Heart left ventricle (tissue), 16 donors: Measurements from ENCODE around the gene RABEP2. TPM values are rescaled to one million over a fixed set of nuclear protein-coding genes. Genes with fewer than 3 reads are reported as not detected.
A peak's percentile ranks its signal among the peaks of the same experiment; 100 is the strongest.

Experiments used
- ATAC-seq, 4 donors: fragments of 200-7000 bp; cut with Tn5 transposase; one replicate each; pipeline ENCODE4 v1.9.1; 2020 to 2022; ENCODE audit warnings: moderate library complexity in 4 of 4, mild to moderate bottlenecking in 3 of 4, moderate number of reproducible peaks in 1 of 4
- DNase-seq, 5 donors: peaks; one replicate each; pipeline ENCODE4 v3.0.0-alpha.2; 2020
- H3K27ac ChIP-seq, 12 donors: fragments of 200-600 bp; sonication (generic) in 4 of 12; one replicate each; pipeline versions ENCODE4 v1.5.0 to v1.8.0; 2016 to 2022; ENCODE audit warnings: mild to moderate bottlenecking in 2 of 12
- H3K27me3 ChIP-seq, 9 donors: fragments of 200-600 bp; sonication (generic) in 2 of 9; one replicate each; pipeline versions ENCODE4 v1.5.1 to v1.8.0; 2016 to 2022; ENCODE audit warnings: mild to moderate bottlenecking in 3 of 9
- H3K36me3 ChIP-seq, 9 donors: fragments of 200-600 bp; sonication (generic) in 2 of 9; one replicate each; pipeline versions ENCODE4 v1.5.0 to v1.8.0; 2018 to 2022; ENCODE audit warnings: mild to moderate bottlenecking in 2 of 9
- H3K4me1 ChIP-seq, 12 donors: fragments of 200-600 bp; sonication (generic) in 4 of 12; one replicate each; pipeline versions ENCODE4 v1.5.0 to v1.8.0; 2016 to 2022; ENCODE audit warnings: mild to moderate bottlenecking in 3 of 12
- H3K4me3 ChIP-seq, 12 donors: fragments of 200-600 bp; sonication (generic) in 4 of 12; one replicate each; pipeline versions ENCODE4 v1.5.0 to v1.8.0; 2017 to 2022; ENCODE audit warnings: mild to moderate bottlenecking in 9 of 12, moderate library complexity in 4 of 12
- H3K9me3 ChIP-seq, 12 donors: fragments of 200-600 bp; sonication (generic) in 4 of 12; one replicate each; pipeline versions ENCODE4 v1.5.0 to v1.8.0; 2016 to 2022; ENCODE audit warnings: mild to moderate bottlenecking in 1 of 12
- CTCF ChIP-seq, 12 donors: fragments of 200-600 bp; sonication (generic) in 4 of 12; IDR thresholded peaks; one replicate each; pipeline versions ENCODE4 v1.5.0 to v1.8.0; 2018 to 2022; ENCODE audit warnings: antibody characterized with exemption in 12 of 12, mild to moderate bottlenecking in 5 of 12
- POLR2A ChIP-seq, 2 donors: fragments of 450-650 bp; IDR thresholded peaks; one replicate each; pipeline ENCODE4 v1.6.1; 2017; ENCODE audit warnings: antibody characterized with exemption in 2 of 2, mild to moderate bottlenecking in 2 of 2, moderate library complexity in 2 of 2
- WGBS, 4 donors: extraction: QIAGEN DNeasy Blood & Tissue Kit in 2 of 4; methylation state at CpG; one replicate each; pipeline versions ENCODE4 v1.1.5 to v1.1.7; 2013 to 2018; 5-methylcytosine and 5-hydroxymethylcytosine counted together
- intact Hi-C, 10 donors: fragments of 100-400 bp; cut with DNase I; formaldehyde crosslinking; loops; one replicate each; pipeline versions ENCODE4 v1.11.1 to v1.14.2; 2022
- polyA plus RNA-seq, 2 donors: library from polyadenylated mRNA; stranded (reverse); fragments of 200-250 nt; gene quantifications; one replicate each; pipeline ENCODE4 v1.2.3, GENCODE V29; 2013
- total RNA-seq, 9 donors: library from RNA; depleted of rRNA in 2 of 9; stranded (reverse); fragments of >200 nt in 2 of 9; fragmentation: NEBNext Ultra II Directional in 3 of 9; extraction: Animal tissue kit (Norgen Biotek cat#: 25700) in 3 of 9; gene quantifications; one replicate each; pipeline versions ENCODE4 v1.1.0 to v1.2.4, GENCODE V29; 2016 to 2023
- donor health status: ischemic (EF 13 %, LVEDD 7.1; RV severe dilation, severe dysfunction).
- donor health status: healthy with polysubstance abuse.
- donor health status: DM: no; HTN: yes; CAD: no.
- donor health status: DM: no; HTN: no; CAD: no.
- donor health status: ischemic (EF 25% LVEDD 6.9; RV normal size, moderate dysfunction).
- donor health status: ischemic (EF 25% LVEDD 5.7; RV mildly dilated, moderate dysfunction).
- donor health status: healthy.
- donor health status: DM: yes; HTN: yes; CAD: no.
- donor health status: ischemic (EF 35%, LVEDD 5.7; RV mildly dilated, moderate dysfunction).
- donor health status: nonischemic (EF 11% LVEDD 7.7; RV severe dilation, severe dysfunction).
- donor health status: DM: yes; HTN: yes; CAD: no.
- donor health status: PGD.
- donor health status: ischemic (EF 29% LVEDD 5.4; RV normal size, mild dysfunction).
- donor health status: nonischemic (EF 23%, LVEDD 6.1; RV moderate dilation, normal function).

Gene RABEP2
- total and polyA plus RNA-seq, 11 donors = 10.2 to 31.1 (median 14.9) TPM

GRCh38 chr16:28880955-28881354 lies 44.1 kb downstream of the RABEP2 start:
- H3K4me1 ChIP-seq = peaks cover 4 to 16% (median 11%) of the 10 kb centered on the region in 12 donors
- H3K9me3 ChIP-seq = no peaks in the 10 kb centered on the region

GRCh38 chr16:28880589-28880915 lies 44.5 kb downstream of the RABEP2 start:
- H3K4me3 ChIP-seq = peak overlapping the region in 8 of 12 donors; percentile 29 to 92 (median 71)
- TF ChIP-seq POLR2A (IDR thresholded peaks at IDR 0.05) (no peak), CTCF (IDR thresholded peaks at IDR 0.05) (no peak)
- no peak for ATAC-seq
- H3K4me1 ChIP-seq = peaks cover 4 to 16% (median 11%) of the 10 kb centered on the region in 12 donors
- peaks cover 0 to 5% (median 0%) of the 10 kb centered on the region in 9 donors for H3K36me3 ChIP-seq
- WGBS, 4 donors = 8 to 18% (median 14%) methylated on average over 11 of the region's 11 CpGs
- H3K9me3 ChIP-seq = no peaks in the 10 kb centered on the region
- intact Hi-C loops = loop anchor here in 2 of 10 donors (5.0 kb wide), 2 partner anchors 42 to 62 kb away; no protein-coding TSS in a partner anchor
- H3K27me3 ChIP-seq = peaks cover 0 to 10% (median 0%) of the 10 kb centered on the region in 9 donors
- no peak overlapping the region for H3K27ac ChIP-seq
- no peak for DNase-seq

More at GRCh38 chr16:28880955-28881354, 44.1 kb downstream of the RABEP2 start:
- peaks cover 0 to 10% (median 0%) of the 10 kb centered on the region in 9 donors for H3K27me3 ChIP-seq
- 68 to 77% (median 70%) methylated on average over 4 of the region's 4 CpGs for WGBS, 4 donors
- no peak for TF ChIP-seq CTCF (IDR thresholded peaks at IDR 0.05)
- TF ChIP-seq POLR2A (IDR thresholded peaks at IDR 0.05) = no peak
- peaks cover 0 to 2% (median 0%) of the 10 kb centered on the region in 9 donors for H3K36me3 ChIP-seq
- ATAC-seq (no peak), DNase-seq (no peak)
- H3K27ac ChIP-seq = no peak overlapping the region
- intact Hi-C loops = loop anchor here in 2 of 10 donors (5.0 kb wide), 2 partner anchors 41 to 61 kb away; no protein-coding TSS in a partner anchor
- H3K4me3 ChIP-seq = no peak overlapping the region

GRCh38 chr16:28879841-28880588 lies 45.0 kb downstream of the RABEP2 start:
- intact Hi-C loops = loop anchor here in 6 of 10 donors (2.0 to 5.0 kb wide), 5 partner anchors 42 to 67 kb away; partner anchors contain the start of gene ATXN2L (in 1 of the 6)
- peak overlapping the region in 4 of 12 donors; percentile 24 to 56 (median 34) for H3K27ac ChIP-seq
- H3K4me3 ChIP-seq = peak overlapping the region; percentile 29 to 92 (median 69)
- peak; percentile 88 to 93 (median 89) for DNase-seq
- peak; percentile 61 to 96 (median 94) for ATAC-seq
- 0 to 3% (median 1%) methylated on average over 27 to 66 of the region's 66 CpGs for WGBS, 4 donors
- H3K36me3 ChIP-seq = peaks cover 0 to 5% (median 0%) of the 10 kb centered on the region in 9 donors
- TF ChIP-seq POLR2A (IDR thresholded peaks at IDR 0.05) = peak in 1 of 2 donors; percentile 43
- TF ChIP-seq CTCF (IDR thresholded peaks at IDR 0.05) = peak in 5 of 12 donors; percentile 7 to 40 (median 16)
- H3K4me1 ChIP-seq = peaks cover 4 to 16% (median 11%) of the 10 kb centered on the region in 12 donors
- peaks cover 0 to 10% (median 0%) of the 10 kb centered on the region in 9 donors for H3K27me3 ChIP-seq
- H3K9me3 ChIP-seq = no peaks in the 10 kb centered on the region

- intact Hi-C loops = loop anchor here in 5 of 10 donors (2.0 to 5.0 kb wide), 5 partner anchors 43 to 68 kb away; partner anchors contain the start of gene ATXN2L (in 1 of the 5)
Measured at GRCh38 chr16:28879261-28879840, 45.7 kb downstream of the RABEP2 start.

More at GRCh38 chr16:28879261-28879840, 45.7 kb downstream of the RABEP2 start:
- peak in 3 of 4 donors; percentile 16 to 58 (median 44) for ATAC-seq
- DNase-seq = no peak
- H3K27ac ChIP-seq = peak overlapping the region in 4 of 12 donors; percentile 24 to 56 (median 34)
- peak overlapping the region; percentile 29 to 92 (median 69) for H3K4me3 ChIP-seq
- WGBS, 4 donors = 1 to 3% (median 2%) methylated on average over 20 to 27 of the region's 27 CpGs
- TF ChIP-seq CTCF (IDR thresholded peaks at IDR 0.05) (no peak), POLR2A (IDR thresholded peaks at IDR 0.05) (no peak)
- peaks cover 0 to 10% (median 0%) of the 10 kb centered on the region in 9 donors for H3K27me3 ChIP-seq
- H3K36me3 ChIP-seq = peaks cover 0 to 7% (median 2%) of the 10 kb centered on the region in 9 donors
- H3K9me3 ChIP-seq = no peaks in the 10 kb centered on the region
- H3K4me1 ChIP-seq = peaks cover 4 to 16% (median 11%) of the 10 kb centered on the region in 12 donors
